ENCODE results near the gene ZBTB8B.
"Not testable (repeated sequence)": the region's sequence is repeated elsewhere in the genome, so short reads cannot be mapped to it uniquely, and the experiment has no call there.

ZBTB8B gene

DNA sequence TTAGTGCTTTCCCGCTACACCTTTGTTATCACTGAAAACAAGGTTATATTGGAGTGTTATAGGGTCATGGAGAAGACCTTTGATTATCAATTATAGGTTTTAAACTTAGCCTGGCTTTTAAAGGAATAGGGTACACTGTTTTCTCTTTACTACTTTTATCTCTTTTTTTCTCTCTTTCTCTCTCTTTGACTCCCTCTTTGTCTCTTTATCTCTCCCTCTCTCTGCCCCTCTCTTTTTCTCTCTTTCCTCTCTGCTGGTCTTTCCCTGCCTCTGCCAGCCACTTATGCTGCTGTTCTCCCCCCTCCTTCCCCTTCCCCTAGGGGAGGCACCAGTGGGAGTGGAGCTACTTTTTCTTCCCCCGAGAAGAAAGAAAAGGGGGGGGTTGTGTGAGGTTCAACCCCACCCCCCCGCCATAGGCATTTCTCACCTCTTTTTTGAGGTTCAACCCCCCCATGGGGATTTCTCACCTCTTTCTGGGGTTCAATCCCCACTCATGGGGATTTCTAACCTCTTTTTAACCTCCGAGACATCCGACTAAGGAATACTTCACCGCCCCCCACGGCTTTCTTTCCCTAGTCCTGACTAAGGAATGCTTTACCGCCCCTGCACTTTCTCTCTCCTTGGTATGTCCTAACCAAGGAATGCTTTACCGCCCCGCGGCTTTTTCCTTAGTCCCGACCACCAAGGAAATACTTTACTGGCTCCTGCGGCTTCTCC is 17.2 kb upstream of the ZBTB8B start:
- TF ChIP-seq, protein P1, sequence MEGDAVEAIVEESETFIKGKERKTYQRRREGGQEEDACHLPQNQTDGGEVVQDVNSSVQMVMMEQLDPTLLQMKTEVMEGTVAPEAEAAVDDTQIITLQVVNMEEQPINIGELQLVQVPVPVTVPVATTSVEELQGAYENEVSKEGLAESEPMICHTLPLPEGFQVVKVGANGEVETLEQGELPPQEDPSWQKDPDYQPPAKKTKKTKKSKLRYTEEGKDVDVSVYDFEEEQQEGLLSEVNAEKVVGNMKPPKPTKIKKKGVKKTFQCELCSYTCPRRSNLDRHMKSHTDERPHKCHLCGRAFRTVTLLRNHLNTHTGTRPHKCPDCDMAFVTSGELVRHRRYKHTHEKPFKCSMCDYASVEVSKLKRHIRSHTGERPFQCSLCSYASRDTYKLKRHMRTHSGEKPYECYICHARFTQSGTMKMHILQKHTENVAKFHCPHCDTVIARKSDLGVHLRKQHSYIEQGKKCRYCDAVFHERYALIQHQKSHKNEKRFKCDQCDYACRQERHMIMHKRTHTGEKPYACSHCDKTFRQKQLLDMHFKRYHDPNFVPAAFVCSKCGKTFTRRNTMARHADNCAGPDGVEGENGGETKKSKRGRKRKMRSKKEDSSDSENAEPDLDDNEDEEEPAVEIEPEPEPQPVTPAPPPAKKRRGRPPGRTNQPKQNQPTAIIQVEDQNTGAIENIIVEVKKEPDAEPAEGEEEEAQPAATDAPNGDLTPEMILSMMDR (IDR thresholded peaks at IDR 0.05; ENCODE audit: low read depth, low read length, missing control alignments): no peak
- H3K4me3 ChIP-seq (ENCODE audit: low read depth, low read length): no peak overlapping the region

DNA sequence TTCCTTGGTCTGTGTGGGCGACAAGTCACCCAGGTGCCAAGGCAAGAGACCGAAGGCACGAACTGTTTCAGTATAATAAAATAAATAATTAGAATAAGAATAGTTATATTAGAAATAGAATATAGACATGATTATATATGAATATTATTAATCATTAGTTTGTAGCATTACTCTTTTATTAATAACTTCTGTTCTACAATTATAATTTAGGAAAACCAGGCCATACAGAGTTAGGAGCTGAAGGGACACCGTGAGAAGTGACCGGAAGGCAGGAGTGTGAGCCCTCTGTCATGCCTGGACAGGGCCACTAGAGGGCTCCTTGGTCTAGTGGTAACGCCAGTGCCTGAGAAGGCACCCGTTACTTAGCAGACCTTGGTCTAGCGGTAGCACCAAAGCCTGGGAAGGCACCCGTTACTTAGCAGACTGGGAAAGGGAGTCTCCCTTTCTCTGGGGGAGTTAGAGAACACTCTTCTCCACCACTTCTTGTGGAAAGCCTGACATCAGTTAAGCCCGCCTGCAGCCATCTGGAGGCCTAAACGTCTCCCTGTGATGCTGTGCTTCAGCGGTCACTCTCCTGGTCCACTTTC is 16.6 kb upstream of the ZBTB8B start:
- TF ChIP-seq, protein P1 (IDR thresholded peaks at IDR 0.05; ENCODE audit: low read depth, low read length, missing control alignments): peak; percentile 86
- not testable (repeated sequence) for DNase-seq (ENCODE audit: low read depth); H3K4me3 ChIP-seq (ENCODE audit: low read depth, low read length)

More for the DNA sequence above, 17.2 kb upstream of the ZBTB8B start:
- DNase-seq (ENCODE audit: low read depth): no peak

DNA sequence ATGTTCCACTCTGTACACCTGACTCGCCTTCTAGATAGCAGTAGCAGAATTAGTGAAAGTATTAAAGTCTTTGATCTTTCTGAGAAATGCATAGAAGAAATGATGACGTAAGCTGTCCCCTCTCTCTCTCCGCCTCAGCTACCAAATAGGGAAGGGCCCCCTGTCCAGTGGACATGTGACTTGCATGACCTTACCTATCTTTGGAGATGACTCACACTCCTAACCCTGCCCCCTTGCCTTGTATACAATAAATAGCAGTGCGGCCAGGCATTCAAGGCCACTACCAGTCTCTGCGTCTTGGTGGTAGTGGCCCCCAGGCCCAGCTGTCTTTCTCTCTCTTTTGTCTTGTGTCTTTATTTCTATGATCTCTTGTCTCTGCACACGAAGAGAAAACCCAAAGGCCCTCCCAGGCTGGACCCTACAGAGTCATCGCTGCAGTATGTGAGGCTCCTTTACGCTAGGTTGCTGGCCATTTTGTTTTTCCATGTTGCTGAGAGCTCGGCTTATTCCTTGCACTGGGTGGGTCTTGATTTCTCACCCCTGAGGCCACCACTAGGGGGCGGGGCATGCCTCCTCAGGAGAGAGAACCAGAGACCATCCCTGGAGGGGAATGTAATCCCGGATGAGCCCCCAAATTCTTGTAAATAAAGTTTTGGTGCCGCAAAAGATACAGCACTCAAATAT is 16.0 kb upstream of the ZBTB8B start:
- no peak for DNase-seq (ENCODE audit: low read depth)
- TF ChIP-seq, protein P1 (IDR thresholded peaks at IDR 0.05; ENCODE audit: low read depth, low read length, missing control alignments): no peak
- no peak overlapping the region for H3K4me3 ChIP-seq (ENCODE audit: low read depth, low read length)

DNA sequence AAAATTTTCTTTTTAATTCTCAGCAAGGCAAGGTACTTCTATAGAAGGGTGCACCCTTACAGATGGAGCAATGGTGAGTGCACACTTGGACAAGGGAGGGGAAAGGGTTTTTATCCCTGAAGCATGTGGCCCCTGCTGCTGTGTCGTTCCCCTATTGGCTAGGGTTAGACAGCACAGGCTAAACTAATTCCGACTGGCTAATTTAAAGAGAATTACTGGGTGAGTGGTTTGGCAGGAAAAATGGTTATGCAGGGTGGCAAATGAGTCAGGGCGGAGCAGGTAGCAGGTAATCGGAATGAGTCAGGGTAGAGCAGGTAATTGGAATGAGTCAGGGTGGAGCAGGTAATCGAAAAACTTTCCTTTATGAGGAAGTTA is 15.4 kb upstream of the ZBTB8B start:
- H3K4me3 ChIP-seq (ENCODE audit: low read depth, low read length); DNase-seq (ENCODE audit: low read depth): not testable (repeated sequence)

DNA sequence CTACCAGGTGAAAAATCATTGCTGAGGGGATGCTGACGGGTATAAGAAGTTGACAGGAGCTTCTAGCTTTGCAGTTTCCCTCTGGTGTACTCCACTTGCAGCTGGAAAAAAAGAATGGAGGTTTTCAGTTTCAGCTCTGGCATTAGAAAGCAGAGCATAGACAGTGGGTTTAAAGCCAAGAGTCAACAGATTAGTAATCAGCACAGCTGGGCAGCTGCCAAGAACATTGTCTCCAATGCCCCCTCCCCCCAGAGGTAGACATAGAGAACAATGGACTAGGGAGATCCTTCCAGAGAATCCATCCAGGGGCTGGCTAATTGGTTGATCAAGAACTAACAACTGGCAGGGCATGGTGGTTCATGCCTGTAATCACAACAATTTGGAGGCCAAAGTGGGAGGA is 10.1 kb upstream of the ZBTB8B start:
- TF ChIP-seq, protein P1 (IDR thresholded peaks at IDR 0.05; ENCODE audit: low read depth, low read length, missing control alignments): no peak
- H3K4me3 ChIP-seq (ENCODE audit: low read depth, low read length): no peak overlapping the region
- DNase-seq (ENCODE audit: low read depth): no peak

DNA sequence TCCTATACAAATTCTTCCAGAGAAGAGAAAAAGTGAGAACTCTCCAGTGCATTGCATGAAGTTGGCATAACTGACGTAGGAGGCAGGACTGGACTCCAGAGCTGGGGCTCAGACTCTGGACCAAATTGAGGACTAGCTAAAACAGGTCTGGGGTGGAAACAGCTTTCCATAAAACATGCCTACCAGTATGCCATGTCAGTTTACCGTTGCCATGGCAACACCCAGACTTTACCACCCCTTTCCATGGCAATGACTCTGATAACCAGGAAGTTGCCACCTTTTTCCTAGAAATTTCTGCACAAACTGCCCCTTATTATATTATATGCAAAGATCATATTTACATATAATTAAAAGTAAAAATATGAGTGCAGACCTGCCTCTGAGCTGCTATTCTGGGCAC is 8.9 kb upstream of the ZBTB8B start:
- no peak for DNase-seq (ENCODE audit: low read depth)
- H3K4me3 ChIP-seq (ENCODE audit: low read depth, low read length): no peak overlapping the region
- TF ChIP-seq, protein P1 (IDR thresholded peaks at IDR 0.05; ENCODE audit: low read depth, low read length, missing control alignments): no peak

DNA sequence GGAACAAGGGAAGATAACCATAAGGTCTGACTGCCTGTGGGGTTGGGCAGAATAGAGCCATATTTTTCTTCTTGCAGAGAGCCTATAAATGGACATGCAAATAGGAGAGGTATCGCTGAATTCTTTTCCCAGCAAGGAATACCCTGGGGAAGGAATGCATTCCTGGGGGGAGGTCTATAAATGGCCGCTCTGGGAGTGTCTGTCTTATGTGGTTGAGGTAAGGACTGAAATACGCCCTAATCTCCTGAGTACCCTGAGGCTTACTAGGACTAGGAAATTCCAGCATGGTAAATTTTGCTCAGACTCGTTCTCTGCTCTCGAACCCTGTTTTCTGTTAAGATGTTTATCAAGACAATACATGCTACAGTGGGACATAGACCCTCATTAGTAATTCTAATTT is 6.1 kb upstream of the ZBTB8B start:
- not testable (repeated sequence) for H3K4me3 ChIP-seq (ENCODE audit: low read depth, low read length); DNase-seq (ENCODE audit: low read depth)

DNA sequence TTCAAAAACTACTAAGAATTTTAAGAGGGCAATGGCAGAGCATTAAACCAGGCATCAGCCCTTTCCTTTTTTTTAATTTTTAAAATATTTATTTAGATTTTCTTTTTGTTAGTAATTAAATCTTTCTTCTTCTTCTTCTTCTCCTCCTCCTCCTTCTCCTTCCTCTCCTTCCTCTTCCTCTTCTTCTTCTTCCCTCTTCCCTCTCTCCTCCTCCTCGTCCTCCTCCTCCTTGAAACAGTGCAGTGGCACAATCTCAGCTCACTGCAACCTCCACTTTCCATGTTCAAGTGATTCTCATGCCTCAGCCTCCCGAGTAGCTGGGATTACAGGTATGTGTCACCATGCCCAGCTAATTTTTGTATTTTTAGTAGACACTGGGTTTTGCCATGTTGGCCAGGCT is 1.9 kb upstream of the ZBTB8B start:
- not testable (repeated sequence) for DNase-seq (ENCODE audit: low read depth); H3K4me3 ChIP-seq (ENCODE audit: low read depth, low read length)

All from GM12864 (cell line).